GM21447 (cell line): ENCODE measurements around the gene FGFR2.

Source experiments
- ATAC-seq: cut with Tn5 transposase; IDR thresholded peaks from one replicate; pipeline ENCODE4 v1.9.1; 2021; ENCODE audit not compliant: unreplicated experiment

Gene FGFR2

GRCh38 chr10:121459279-121459621 lies 139.0 kb downstream of the FGFR2 start:
- no peak for ATAC-seq

- ATAC-seq, result no peak
These were observed 140.5 kb downstream of the FGFR2 start for GRCh38 chr10:121457729-121458128.

GRCh38 chr10:121455377-121455776 lies 142.9 kb downstream of the FGFR2 start:
- ATAC-seq, result no peak

GRCh38 chr10:121454781-121455180 lies 143.5 kb downstream of the FGFR2 start:
- no peak for ATAC-seq

- ATAC-seq, result no peak
These were observed 145.1 kb downstream of the FGFR2 start for GRCh38 chr10:121453160-121453559.

- ATAC-seq, result no peak
These were observed 145.7 kb downstream of the FGFR2 start for GRCh38 chr10:121452581-121452980.

GRCh38 chr10:121450247-121450646 lies 148.0 kb downstream of the FGFR2 start:
- ATAC-seq, result no peak

- peak; percentile 48 for ATAC-seq
These were observed 148.7 kb downstream of the FGFR2 start for GRCh38 chr10:121449482-121449924.

GRCh38 chr10:121448766-121449421 lies 149.3 kb downstream of the FGFR2 start:
- peak; percentile 98 for ATAC-seq

- ATAC-seq, result no peak
These were observed 153.6 kb downstream of the FGFR2 start for GRCh38 chr10:121444520-121445165.

- ATAC-seq, result no peak
These were observed 155.9 kb downstream of the FGFR2 start for GRCh38 chr10:121442086-121442935.

- no peak for ATAC-seq
These were observed 157.8 kb downstream of the FGFR2 start for GRCh38 chr10:121440461-121440860.

- no peak for ATAC-seq
These were observed 159.9 kb downstream of the FGFR2 start for GRCh38 chr10:121438333-121438732.

- ATAC-seq, result no peak
These were observed 160.6 kb downstream of the FGFR2 start for GRCh38 chr10:121437596-121437995.

GRCh38 chr10:121436630-121437341 lies 161.5 kb downstream of the FGFR2 start:
- ATAC-seq, result no peak

GRCh38 chr10:121436281-121436629 lies 162.0 kb downstream of the FGFR2 start:
- no peak for ATAC-seq

- ATAC-seq, result no peak
These were observed 163.0 kb downstream of the FGFR2 start for GRCh38 chr10:121435099-121435875.

- ATAC-seq, result no peak
These were observed 164.3 kb downstream of the FGFR2 start for GRCh38 chr10:121433965-121434364.

GRCh38 chr10:121428867-121429266 lies 169.4 kb downstream of the FGFR2 start:
- ATAC-seq, result no peak
